PC-3 (cell line): Measurements from ENCODE around the gene PRKN.

Experiments
- CTCF ChIP-seq: fragments of 300-600 bp; sonication (generic); conservative IDR thresholded peaks from 2 replicates; pipeline ENCODE4 v1.5.1; 2017; ENCODE audit warnings: antibody characterized with exemption, low read depth, mild to moderate bottlenecking, low read length
- EZH2 ChIP-seq: fragments of 300-600 bp; sonication (generic); IDR thresholded peaks from one replicate; pipeline ENCODE4 v1.6.1; 2017; ENCODE audit warnings: antibody characterized with exemption, mild to moderate bottlenecking, low read length; ENCODE audit not compliant: unreplicated experiment
- EZH2phosphoT487 ChIP-seq: fragments of 300-600 bp; sonication (generic); IDR thresholded peaks from 2 replicates; pipeline ENCODE4 v1.6.1; 2018; ENCODE audit warnings: mild to moderate bottlenecking, antibody characterized with exemption, low read length, borderline replicate concordance

- TF ChIP-seq CTCF: no peak
- TF ChIP-seq EZH2: no peak
- TF ChIP-seq EZH2phosphoT487: no peak
Measured at GRCh38 chr6:162416307-162416706, 311.3 kb downstream of the PRKN start.
